ENCODE data around the gene SLC35G4.
"Not testable (repeated sequence)": the region's sequence is repeated elsewhere in the genome, so short reads cannot be mapped to it uniquely, and the experiment has no call there.

Gene SLC35G4

GRCh38 chr18:11614981-11615380, 5.6 kb downstream of the SLC35G4 start:
- DNase-seq, result not testable (repeated sequence)

- DNase-seq, result not testable (repeated sequence)
These were observed 37.9 kb downstream of the SLC35G4 start for GRCh38 chr18:11647310-11647709.

GRCh38 chr18:11647804-11648203, 38.4 kb downstream of the SLC35G4 start:
- not testable (repeated sequence) for DNase-seq

GRCh38 chr18:11649839-11650238, 40.4 kb downstream of the SLC35G4 start:
- no peak for DNase-seq

GRCh38 chr18:11651899-11652298, 42.5 kb downstream of the SLC35G4 start:
- DNase-seq, result no peak

- no peak for DNase-seq
These were observed 44.1 kb downstream of the SLC35G4 start for GRCh38 chr18:11653521-11653920.

- peak; percentile 35 for DNase-seq
These were observed 45.6 kb downstream of the SLC35G4 start for GRCh38 chr18:11654736-11655605.

GRCh38 chr18:11655606-11655932, 46.2 kb downstream of the SLC35G4 start:
- DNase-seq, result no peak

GRCh38 chr18:11657152-11657551, 47.8 kb downstream of the SLC35G4 start:
- DNase-seq, result no peak

GRCh38 chr18:11657554-11657953, 48.2 kb downstream of the SLC35G4 start:
- no peak for DNase-seq

GRCh38 chr18:11658019-11658418, 48.6 kb downstream of the SLC35G4 start:
- DNase-seq, result no peak

- no peak for DNase-seq
These were observed 49.6 kb downstream of the SLC35G4 start for GRCh38 chr18:11658989-11659388.

Measured in hematopoietic multipotent progenitor cell treated with erythropoietin and hydrocortisone succinate and interleukin-3 and kit ligand, for 8 days (in vitro differentiated cells).